ENCODE measurements around the gene DNM2.

GRCh38 chr19:10681658-10682057, 36.2 kb upstream of the DNM2 start:
- no peak for TF ChIP-seq CTCF (IDR thresholded peaks at IDR 0.05)
- no peak for TF ChIP-seq POLR2A (IDR thresholded peaks at IDR 0.05)

All from testis (tissue), 2 donors.